Measurements from ENCODE around the gene C1orf141. TPM values are rescaled to one million over a fixed set of nuclear protein-coding genes. Genes with fewer than 3 reads are reported as not detected.
"Not testable (repeated sequence)": the region's sequence is repeated elsewhere in the genome, so short reads cannot be mapped to it uniquely, and the experiment has no call there.

C1orf141 gene
- total and polyA plus RNA-seq, 12 donors, result not detected

- no peak for ATAC-seq
- DNase-seq, result no peak
- H3K27me3 ChIP-seq, result no peaks in the 10 kb centered on the region
- peaks cover 0 to 10% (median 0%) of the 10 kb centered on the region in 11 donors for H3K9me3 ChIP-seq
- 94% methylated on average over 6 to 7 of the region's 9 CpGs for WGBS, 2 donors
- no peak overlapping the region for H3K4me3 ChIP-seq
- no peaks in the 10 kb centered on the region for H3K4me1 ChIP-seq
- intact Hi-C loops (cut with DNase I), result no loop called here
- H3K36me3 ChIP-seq, result no peaks in the 10 kb centered on the region
- H3K27ac ChIP-seq, result no peak overlapping the region
- TF ChIP-seq, protein P1, sequence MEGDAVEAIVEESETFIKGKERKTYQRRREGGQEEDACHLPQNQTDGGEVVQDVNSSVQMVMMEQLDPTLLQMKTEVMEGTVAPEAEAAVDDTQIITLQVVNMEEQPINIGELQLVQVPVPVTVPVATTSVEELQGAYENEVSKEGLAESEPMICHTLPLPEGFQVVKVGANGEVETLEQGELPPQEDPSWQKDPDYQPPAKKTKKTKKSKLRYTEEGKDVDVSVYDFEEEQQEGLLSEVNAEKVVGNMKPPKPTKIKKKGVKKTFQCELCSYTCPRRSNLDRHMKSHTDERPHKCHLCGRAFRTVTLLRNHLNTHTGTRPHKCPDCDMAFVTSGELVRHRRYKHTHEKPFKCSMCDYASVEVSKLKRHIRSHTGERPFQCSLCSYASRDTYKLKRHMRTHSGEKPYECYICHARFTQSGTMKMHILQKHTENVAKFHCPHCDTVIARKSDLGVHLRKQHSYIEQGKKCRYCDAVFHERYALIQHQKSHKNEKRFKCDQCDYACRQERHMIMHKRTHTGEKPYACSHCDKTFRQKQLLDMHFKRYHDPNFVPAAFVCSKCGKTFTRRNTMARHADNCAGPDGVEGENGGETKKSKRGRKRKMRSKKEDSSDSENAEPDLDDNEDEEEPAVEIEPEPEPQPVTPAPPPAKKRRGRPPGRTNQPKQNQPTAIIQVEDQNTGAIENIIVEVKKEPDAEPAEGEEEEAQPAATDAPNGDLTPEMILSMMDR (IDR thresholded peaks at IDR 0.05), result no peak
Measured at GRCh38 chr1:67084765-67085318, 49.9 kb downstream of the C1orf141 start.

GRCh38 chr1:67078291-67078690 lies 56.5 kb downstream of the C1orf141 start:
- DNase-seq (no peak), ATAC-seq (no peak)
- Histone ChIP-seq H3K36me3 (no peaks in the 10 kb centered on the region), H3K9me3 (peaks cover 0 to 3% (median 0%) of the 10 kb centered on the region in 11 donors), H3K27ac (no peak overlapping the region), H3K4me3 (no peak overlapping the region), H3K4me1 (no peaks in the 10 kb centered on the region), H3K27me3 (no peaks in the 10 kb centered on the region)
- intact Hi-C loops (cut with DNase I), result loop anchor here in 1 of 10 donors (10.0 kb wide), 1 partner anchor 57 kb away; the partner anchor contains the start of gene C1orf141
- WGBS, 2 donors, result 91 to 92% methylated on average over 3 of the region's 3 CpGs
- TF ChIP-seq, protein P1 (IDR thresholded peaks at IDR 0.05), result no peak

DNA sequence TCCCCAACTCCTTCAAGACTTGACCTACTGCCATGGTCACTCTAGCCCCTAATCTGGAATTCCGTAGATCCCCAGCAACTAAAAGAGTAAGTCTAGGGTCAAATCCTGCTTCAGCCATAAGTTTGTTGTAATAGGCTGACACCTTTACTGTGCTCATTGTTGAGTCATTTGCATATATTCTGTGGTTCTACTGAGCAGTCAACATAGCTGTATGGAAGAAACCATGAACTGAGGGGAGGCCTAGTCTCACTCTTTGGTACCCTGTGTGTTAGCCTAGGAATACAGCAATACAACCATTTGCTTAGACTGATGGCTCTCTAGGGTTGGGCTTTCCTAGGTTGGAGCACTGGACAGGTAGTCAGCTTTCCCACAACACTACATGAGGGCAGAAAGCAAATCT lies 57.2 kb downstream of the C1orf141 start:
- 93 to 94% methylated on average over 1 of the region's 1 CpG for WGBS, 2 donors
- Histone ChIP-seq H3K27me3 (no peaks in the 10 kb centered on the region), H3K27ac (no peak overlapping the region), H3K36me3 (no peaks in the 10 kb centered on the region), H3K4me3 (no peak overlapping the region), H3K4me1 (no peaks in the 10 kb centered on the region), H3K9me3 (peaks cover 0 to 10% (median 3%) of the 10 kb centered on the region in 11 donors)
- ATAC-seq (no peak), DNase-seq (no peak)
- TF ChIP-seq, protein P1 (IDR thresholded peaks at IDR 0.05), result no peak
- intact Hi-C loops (cut with DNase I), result loop anchor here in 1 of 10 donors (10.0 kb wide), 1 partner anchor 57 kb away; the partner anchor contains the start of gene C1orf141

GRCh38 chr1:67072749-67073148 lies 62.0 kb downstream of the C1orf141 start:
- intact Hi-C loops (cut with DNase I), result loop anchor here in 1 of 10 donors (10.0 kb wide), 1 partner anchor 62 kb away; the partner anchor contains the start of gene C1orf141
- DNase-seq, result no peak
- no peaks in the 10 kb centered on the region for H3K4me1 ChIP-seq
- no peak for ATAC-seq
- no peak overlapping the region for H3K27ac ChIP-seq
- TF ChIP-seq, protein P1 (IDR thresholded peaks at IDR 0.05), result no peak
- WGBS, 2 donors, result 86 to 91% methylated on average over 1 of the region's 1 CpG
- H3K9me3 ChIP-seq, result peaks cover 0 to 21% (median 6%) of the 10 kb centered on the region in 11 donors
- no peaks in the 10 kb centered on the region for H3K36me3 ChIP-seq
- peaks cover 0 to 5% (median 0%) of the 10 kb centered on the region in 7 donors for H3K27me3 ChIP-seq
- no peak overlapping the region for H3K4me3 ChIP-seq

DNA sequence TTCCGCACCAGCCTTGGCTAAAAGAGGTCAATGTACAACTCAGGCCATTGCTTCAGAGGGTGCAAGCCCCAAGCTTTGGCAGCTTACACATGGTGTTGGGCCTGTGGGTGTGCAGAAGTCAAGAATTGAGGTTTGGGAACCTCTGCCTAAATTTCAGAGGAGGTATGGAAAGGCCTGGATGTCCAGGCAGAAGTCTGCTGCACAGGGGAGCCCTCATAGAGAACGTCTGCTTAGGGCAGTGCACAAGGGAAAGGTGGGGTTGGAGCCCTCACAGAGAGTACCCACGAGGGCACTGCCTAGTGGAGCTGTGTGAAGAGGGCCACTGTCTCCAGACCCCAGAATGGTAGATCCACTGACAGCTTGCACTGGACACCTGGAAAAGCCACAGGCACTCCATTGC lies 67.1 kb downstream of the C1orf141 start:
- ATAC-seq; H3K27me3 ChIP-seq; H3K27ac ChIP-seq; H3K4me1 ChIP-seq; H3K4me3 ChIP-seq; intact Hi-C loops (cut with DNase I); H3K36me3 ChIP-seq; DNase-seq: not testable (repeated sequence)
- H3K9me3 ChIP-seq, result peaks cover 0 to 19% (median 3%) of the 10 kb centered on the region in 11 donors
- WGBS, 2 donors, result 58 to 61% methylated on average over 3 of the region's 3 CpGs
